GM19395 (cell line): Measurements from ENCODE around the gene EPX.

ENCODE experiments used
- ATAC-seq: cut with Tn5 transposase; IDR thresholded peaks from one replicate; pipeline ENCODE4 v1.9.1; 2021; ENCODE audit warnings: mild to moderate bottlenecking, moderate library complexity; ENCODE audit not compliant: unreplicated experiment

The EPX gene

DNA sequence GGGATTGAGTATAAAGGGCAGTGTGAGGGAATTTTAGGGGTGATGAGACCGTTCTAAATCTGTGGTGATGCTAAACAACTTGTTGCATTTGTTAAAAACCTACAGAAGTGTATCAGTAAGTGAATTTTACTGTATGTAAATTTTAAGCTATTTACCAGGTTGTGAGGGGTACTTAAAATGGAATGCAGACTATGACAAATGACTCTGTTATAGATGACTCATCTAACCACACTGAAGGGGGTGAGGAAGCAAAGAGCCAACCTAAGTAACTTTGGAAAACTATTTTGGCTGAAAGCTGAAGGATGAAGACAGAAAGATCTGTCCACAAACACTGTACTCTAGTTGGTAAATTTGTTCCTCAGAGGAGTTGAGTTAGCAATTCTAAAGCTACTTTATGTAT is 31.8 kb downstream of the EPX start:
- no peak for ATAC-seq

DNA sequence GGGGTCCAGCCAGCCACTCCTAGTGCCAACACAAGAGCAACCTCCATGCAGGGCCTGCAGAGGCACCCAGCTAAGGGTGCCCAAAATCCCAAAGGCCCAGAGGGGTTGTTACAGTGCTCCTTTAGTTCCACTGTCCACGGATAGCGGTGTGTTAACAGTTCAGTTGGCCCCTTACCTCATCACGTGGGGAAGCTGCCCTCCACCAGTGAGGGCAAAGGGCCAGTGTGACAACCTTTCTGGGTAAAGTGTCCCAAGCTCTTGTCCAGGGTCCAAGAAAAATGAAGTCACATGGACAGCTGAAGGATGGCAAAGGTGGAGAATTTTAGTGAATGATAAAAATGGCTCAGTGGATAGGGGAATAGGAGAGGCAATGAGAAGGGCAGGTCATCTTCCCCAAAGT is 35.2 kb downstream of the EPX start:
- no peak for ATAC-seq

DNA sequence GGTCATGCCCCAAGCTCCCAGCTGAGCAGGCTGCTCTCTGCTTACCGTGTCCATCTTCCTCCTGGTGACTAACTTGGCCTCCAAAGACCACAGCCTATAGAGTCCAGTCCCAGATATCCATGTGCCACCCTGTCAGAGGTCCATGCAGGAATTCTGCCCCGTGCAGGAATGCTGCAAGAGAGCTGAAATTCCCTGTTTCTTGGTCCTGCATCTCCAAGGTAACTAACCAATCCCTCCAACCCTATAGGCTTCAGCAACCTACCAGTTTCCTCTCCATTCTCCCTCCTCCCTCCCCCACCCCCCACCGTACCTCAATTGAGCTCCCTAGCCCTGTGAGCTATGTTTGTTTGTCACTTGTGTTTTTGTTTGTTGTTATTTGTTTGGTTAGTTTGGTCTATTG is 36.2 kb downstream of the EPX start:
- ATAC-seq = no peak

DNA sequence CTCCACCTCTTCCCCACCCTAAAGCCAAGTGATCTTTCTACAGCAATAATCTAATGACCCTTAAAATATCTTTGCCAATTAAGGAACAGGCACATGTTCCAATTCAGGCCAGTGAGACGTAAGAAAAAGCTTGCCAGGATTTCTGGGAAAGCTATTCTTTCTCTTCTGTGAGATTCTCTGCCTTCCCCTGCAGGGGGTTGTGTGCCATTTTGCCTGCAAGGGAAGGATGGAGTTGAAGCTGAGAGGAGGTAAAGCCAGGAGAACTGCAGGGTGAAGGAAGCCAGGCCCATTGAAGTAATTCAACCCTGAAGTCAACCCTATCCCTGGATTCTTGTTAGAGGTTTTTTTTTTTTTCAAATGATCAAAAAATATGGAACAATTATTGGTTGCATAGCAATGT is 36.9 kb downstream of the EPX start:
- no peak for ATAC-seq

DNA sequence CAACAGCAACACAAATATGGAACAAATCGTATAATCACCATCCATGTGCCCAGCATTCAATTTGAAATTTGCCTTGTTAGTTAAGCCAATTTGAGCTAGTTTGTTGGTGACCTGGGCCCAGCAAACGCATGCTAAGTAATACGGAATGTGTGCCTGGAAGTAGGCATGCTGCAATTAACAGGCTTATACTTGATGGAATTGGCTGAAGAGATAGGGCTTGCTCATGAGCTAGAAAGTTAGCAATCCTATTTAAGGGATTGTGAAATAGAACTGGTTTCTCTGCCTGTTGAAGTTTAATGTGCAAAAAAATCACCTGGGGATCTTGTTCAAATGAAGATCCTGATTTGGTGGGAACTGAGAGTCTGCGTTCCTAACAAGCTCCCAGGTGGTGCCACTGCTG is 37.4 kb downstream of the EPX start:
- no peak for ATAC-seq

DNA sequence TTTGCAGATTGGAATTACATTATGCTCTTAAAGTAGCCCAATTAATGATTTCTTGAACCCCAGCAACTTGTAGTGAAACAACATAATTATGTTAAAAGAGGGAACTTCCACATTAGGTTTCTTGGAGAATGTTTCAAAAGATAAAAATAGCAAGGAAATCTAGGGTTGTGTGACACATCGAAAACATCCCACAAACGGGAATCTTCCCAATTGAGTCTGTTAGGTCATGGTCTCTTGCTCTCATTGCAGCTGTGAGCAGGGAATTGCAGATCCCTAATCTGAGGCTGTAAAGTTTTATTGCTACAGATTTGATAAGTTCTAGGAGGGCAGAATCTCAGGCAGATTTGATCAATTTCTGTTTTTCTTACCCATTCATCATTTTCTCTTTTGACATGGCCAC is 39.1 kb downstream of the EPX start:
- no peak for ATAC-seq

DNA sequence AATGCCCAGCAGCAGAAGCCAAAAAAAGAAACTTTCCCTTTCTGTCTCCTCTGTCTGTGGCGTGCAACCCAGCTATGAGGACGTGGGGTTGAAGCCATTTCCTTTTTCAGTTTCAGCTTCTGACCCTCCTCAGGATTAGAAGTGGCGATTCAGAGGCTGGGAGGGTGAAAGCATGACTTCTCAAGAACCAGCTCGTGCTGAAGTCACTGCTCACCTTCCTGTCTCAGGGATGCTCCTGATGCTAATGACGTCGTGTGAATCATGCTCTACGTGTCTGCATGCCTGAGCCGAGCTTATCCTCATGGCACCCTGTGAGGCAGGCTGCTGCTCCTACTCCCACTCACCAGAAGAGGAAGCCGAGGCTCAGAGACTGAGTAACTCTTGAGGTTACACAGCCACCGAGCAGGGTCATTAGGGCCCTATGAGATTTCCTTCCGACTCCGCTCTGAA is 40.2 kb downstream of the EPX start:
- peak; percentile 89 for ATAC-seq

DNA sequence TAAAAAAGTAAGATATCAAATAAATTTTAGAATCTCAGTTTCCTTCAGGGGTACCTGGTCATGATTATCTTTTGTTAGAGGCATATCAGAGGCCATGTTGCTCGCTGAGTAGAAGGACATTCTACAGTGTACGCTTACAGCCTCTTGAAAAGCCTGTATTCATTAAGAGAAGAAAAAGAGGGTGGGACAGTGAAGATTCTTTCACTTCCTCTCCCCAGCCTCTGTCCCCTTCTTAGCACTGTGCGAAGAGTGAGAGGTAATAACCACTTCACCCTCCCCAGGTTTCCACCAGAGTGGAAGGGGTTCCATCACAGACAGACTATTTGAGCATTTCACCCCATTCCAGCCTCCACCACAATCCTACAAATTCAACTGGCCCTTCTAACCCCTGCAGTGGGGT is 41.0 kb downstream of the EPX start:
- peak; percentile 75 for ATAC-seq

DNA sequence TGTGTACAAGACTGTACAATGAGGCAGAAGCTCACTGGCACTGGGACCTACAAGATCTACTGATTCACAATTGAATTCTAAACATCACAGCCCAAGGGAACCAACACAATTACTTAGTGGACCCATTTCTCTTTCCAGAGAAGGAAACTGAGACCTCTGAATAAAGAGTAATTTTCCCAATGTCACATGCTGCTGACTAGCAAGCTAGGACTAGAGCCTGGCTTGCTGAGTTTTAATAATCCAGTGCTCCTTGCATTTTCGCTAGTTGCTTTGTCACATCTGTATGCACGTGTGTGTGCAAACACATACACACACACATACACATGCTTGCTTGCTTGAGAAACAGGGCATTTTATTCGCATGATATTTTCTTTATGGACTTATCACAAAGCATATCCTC is 42.0 kb downstream of the EPX start:
- ATAC-seq = no peak

DNA sequence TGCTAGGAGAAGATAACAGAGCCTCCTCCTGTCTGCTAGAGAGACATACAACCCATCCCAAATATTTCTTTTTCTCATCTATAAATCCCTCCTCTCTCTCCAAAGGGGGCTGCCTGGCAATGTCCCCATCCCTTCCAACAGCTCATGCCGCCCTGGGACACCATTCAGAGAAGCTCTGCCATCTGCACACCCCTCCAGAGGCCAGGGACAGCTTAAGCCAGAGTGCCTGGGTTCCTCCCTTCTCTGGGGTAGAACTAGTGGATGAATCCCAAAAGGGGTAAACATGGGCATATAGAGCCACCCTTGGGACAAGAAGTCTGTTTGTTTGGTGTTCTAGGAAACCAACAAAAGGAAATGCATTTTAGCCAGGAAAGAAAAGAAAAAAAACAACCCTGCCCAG is 43.3 kb downstream of the EPX start:
- ATAC-seq = no peak

DNA sequence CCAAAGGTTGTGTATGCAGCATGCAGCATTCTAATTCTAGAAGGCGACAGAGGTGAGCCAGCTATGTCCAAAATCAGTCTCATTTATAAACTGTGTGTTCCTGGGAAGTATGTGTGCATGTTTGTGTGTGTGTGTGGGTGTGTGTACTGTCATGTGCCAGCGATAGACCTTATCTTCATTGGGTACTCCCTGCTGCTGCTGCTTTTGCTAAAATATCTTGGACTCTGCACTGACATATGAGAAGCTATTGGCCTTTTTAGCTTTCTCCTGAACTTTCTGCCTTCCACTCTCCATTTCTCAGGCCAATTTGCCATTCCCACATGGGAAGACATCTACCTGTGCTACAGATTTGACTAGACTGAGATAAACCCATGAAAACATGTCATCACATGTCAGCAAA is 43.9 kb downstream of the EPX start:
- no peak for ATAC-seq

DNA sequence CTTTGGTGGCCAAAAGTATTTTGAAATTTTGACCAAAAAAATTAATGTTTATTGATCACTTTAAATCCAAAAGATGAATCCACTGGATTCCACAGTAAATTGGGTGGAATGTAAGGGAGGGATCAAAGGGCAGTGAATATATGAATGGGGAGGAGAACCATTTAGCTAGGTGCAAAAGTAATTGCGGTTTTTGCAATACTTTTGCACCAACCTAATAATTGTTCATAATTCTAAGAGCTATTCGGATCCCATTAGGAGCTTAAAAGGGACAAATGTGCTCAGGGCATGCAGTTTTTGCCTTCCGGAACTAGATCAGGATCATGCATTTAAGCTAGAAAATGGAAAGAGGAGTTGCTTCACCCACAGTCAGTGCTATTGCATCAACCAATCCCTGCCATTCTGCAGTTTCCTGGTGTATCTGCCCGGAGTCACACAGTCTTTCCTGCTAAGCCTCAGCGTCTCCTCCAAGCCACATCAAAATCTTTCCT is 45.7 kb downstream of the EPX start, which contains the start of gene LPO:
TSS of gene LPO (plus strand) at position 438 of the 488 bp plus-strand sequence. CDS start 4,396 bp downstream, outside the sequence.
- ATAC-seq = no peak

DNA sequence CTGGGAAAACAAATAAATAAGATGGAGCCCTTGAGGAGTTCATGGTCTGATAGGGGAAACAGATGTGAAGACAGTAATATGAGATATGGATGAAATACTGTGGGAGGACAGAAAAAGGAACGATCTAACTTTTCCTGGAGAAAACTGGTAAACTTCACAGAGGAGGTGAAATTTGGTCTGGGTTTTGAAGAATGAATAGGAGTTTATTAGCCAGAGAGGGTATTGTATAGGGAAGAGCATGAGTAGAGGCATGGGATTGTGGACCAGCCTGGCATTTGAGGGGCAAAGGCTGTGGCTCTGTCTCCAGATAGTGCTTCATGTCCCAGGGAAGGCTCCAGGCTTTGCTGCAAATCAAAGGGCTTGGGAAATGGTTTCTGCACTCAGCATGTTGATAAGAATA is 47.5 kb downstream of the EPX start:
- ATAC-seq = no peak

DNA sequence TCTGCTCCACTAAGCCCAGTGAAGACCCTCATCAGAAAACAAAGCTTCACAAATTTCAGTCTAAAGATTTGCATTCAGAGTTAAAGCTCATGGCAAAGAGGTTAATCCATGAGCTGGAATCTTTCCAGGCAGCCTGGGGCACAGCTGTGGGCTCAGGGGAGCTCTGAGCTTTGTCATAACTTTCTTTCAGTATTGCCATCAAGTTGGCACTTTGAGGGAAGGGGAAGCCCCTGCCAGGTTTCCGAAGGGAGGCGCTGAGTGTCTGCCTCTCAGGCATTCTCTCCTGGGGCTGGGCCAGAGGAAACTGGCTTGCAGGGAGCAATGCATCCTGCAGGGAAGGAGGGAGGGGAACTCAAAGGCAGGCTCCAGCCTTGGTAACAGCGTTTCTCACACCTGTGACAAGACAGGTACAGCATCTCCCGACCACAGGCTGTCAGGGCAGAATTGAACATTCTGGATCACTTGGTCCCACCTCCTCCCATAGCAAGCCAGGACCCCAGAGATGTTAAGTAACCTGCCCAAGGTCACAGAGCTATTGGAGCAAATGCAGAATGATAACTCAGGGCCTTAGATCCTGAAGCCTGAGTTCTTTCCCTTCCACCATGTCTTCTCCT is 49.8 kb downstream of the EPX start:
- ATAC-seq = no peak

DNA sequence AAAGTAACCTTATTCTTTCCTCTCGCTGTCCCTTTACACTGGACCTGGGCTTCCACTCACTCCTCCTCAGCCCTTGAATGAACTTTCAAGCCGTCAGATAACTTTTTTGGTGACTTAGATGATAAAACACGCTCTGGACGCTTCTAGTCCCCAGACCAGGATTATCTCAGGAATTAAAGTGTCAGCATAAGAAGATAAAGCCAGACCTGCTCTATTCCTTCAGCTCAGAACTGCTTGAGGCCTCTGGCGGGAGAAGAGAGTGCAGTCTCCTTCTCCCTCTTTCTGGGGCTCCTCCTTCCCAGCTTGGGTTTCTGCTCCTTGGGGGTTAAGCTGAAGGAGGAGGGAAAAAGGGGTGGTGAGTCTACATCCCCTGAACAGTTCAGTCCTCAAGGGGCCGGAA is 52.4 kb downstream of the EPX start:
- ATAC-seq = no peak

DNA sequence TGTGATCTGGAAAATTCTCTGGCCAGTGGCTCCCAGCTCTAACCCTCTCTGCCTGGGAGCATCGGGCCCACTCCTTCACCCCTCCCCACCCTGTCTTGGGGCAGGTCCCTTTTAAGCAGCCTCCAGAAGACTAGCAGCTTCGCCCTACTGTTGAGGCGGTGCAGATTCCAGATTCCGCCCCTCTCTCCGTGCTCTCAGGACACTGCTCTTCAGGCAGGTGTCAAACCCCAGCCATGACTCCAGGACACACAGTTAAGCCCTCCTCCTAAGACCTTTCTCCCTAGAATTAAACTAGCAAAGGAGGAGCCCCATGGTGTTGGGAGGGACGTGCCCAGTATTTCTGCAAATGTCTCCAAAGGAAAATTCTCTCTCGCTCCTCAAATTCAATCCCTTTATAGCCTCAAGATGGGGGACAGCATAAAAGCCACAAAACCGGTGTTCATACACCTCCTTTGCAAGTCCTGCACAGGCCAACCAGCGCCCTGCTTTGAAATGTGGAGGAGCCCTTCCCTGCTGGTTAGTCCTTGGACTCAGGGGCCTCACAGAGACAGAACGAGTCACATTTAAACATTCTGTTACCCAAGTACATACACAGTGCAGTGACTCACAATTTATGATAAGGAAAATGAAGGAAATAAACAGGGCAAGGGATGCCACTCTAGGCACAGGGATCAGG is 53.0 kb downstream of the EPX start:
- ATAC-seq = no peak

DNA sequence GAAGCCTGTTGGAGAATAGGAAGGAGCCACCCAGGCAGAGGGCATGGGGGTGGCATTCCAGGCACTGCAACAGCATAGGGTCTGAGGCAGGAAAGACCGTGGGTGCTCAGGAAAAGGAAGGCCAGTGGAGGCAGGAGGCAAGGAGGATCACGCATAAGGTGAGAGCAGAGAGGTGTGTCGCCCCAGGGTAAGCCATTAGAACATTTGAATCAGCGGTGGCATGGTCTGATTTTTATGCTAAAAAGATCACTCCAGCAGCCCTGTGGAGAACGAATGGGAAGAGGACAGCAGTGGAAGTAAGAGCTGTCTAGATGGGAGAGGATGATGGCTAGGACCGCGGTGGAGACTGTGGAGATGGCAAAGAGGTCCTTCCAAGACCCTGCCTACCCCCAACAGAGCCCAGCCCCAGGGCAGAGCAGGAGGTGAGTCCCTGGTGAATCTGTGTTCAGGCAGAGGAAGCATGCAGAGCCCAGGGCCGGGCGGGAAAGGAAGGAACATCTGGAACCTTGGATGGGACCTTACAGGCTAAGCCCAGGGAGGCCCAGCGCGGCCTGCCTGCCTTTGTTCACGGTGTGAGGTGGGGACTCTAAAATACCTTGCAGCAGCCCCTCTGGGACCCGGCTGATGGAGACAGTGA is 53.7 kb downstream of the EPX start:
- no peak for ATAC-seq

DNA sequence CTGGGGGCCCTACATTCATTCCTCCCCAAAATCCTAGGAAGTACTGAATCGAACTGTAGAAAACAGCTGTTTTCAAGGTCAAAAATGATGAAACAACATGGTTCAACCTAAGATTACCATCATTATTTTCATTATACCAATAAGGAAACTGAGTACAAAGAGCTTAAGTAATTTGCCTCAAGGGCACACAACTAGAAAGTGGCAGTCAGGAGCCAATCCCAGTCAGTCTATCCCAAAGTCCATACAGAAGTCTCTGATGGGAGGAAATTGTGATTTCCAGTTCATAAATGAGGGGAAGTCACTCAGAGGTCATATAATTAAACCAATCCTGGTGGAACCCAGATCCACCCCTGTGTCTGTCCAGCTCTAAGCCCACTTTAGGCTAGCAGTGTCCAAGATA is 54.3 kb downstream of the EPX start:
- ATAC-seq = no peak

DNA sequence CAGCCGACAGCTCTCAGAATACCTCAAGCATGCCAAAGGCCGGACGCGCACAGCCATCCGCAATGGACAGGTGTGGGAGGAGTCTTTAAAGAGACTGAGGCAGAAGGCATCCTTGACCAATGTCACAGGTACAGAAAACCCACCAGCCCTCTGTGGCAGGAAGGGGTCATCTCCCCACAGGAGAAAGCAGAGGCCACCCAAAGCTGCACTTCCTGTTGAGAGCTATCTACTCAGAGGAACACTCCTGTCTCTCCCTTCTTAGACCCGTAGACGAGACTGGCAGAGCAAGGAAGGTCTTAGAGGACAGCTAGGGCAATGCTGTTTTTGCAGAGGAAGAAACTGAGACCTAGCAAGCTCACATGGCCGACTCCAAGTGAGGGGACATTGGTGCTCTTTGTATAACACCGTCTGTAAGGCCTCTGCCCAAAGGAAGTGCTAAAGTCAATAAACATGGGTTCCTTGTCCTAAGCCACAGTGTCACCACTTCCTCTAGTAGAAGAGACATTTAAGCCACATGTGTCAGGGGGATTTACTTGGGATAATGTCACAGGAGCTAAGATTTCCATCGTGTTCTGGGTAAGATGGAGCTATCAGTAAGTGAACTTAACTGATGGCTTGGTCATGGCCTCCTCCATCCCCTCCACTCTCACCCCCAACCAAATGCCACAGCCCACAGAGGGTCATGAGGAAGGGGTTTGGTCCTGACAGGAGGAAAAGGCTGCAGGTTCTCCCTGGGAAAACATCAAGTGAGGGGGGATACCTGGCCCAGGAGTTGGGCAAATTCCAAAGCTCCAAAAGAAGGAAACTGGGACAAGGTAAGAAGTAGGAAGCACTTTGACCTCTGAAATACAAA is 55.2 kb downstream of the EPX start:
- ATAC-seq = no peak

DNA sequence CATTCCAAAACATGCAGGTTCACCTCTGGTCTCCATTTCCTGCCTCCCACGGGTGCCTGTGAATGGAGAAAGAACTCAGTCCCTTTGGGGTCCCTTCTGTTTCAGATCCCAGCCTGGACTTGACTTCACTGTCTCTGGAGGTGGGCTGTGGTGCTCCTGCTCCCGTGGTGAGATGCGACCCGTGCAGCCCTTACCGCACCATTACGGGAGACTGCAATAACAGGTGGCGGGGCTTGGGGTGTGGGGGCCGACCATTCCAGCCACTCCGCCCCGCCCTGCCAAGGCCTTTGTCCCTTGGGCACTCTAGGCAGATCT is 56.4 kb downstream of the EPX start:
- ATAC-seq = no peak
